A673 (cell line): Measurements from ENCODE around the gene KAZN.

Source experiments
- EZH2 ChIP-seq: fragments of 200-600 bp; sonication (generic); IDR thresholded peaks from 2 replicates; pipeline ENCODE4 v1.6.1; 2017; ENCODE audit warnings: borderline replicate concordance, low read depth, mild to moderate bottlenecking, mixed read lengths, antibody characterized with exemption, low read length; ENCODE audit not compliant: poor library complexity, severe bottlenecking
- TF ChIP-seq, protein P1 (sequence below): fragments of 300-800, 200-600 bp; sonication (generic); conservative IDR thresholded peaks from 2 replicates; pipeline ENCODE4 v1.5.1; 2017; ENCODE audit warnings: low read depth, mild to moderate bottlenecking, antibody characterized with exemption, low read length, moderate library complexity, mixed read lengths

GRCh38 chr1:14955976-14956375 lies 357.5 kb downstream of the KAZN start:
- TF ChIP-seq EZH2: no peak
- TF ChIP-seq, protein P1, sequence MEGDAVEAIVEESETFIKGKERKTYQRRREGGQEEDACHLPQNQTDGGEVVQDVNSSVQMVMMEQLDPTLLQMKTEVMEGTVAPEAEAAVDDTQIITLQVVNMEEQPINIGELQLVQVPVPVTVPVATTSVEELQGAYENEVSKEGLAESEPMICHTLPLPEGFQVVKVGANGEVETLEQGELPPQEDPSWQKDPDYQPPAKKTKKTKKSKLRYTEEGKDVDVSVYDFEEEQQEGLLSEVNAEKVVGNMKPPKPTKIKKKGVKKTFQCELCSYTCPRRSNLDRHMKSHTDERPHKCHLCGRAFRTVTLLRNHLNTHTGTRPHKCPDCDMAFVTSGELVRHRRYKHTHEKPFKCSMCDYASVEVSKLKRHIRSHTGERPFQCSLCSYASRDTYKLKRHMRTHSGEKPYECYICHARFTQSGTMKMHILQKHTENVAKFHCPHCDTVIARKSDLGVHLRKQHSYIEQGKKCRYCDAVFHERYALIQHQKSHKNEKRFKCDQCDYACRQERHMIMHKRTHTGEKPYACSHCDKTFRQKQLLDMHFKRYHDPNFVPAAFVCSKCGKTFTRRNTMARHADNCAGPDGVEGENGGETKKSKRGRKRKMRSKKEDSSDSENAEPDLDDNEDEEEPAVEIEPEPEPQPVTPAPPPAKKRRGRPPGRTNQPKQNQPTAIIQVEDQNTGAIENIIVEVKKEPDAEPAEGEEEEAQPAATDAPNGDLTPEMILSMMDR: no peak
